Endothelial cell (in vitro differentiated cells): ENCODE measurements around the gene NRG2. TPM values are rescaled to one million over a fixed set of nuclear protein-coding genes. Genes with fewer than 3 reads are reported as not detected.

Experiments
- DNase-seq: peaks from one replicate; pipeline ENCODE4 v3.0.0; 2021; ENCODE audit warnings: low spot score
- H3K27ac Mint-ChIP-seq: one replicate; pipeline ENCODE4 v1.8.0; 2021; ENCODE audit warnings: mixed read lengths, inconsistent platforms; ENCODE audit not compliant: unreplicated experiment
- H3K27me3 Mint-ChIP-seq: one replicate; pipeline ENCODE4 v1.8.0; 2021; ENCODE audit warnings: mild to moderate bottlenecking, moderate library complexity, mixed read lengths, inconsistent platforms; ENCODE audit not compliant: unreplicated experiment
- H3K36me3 Mint-ChIP-seq: one replicate; pipeline ENCODE4 v1.8.0; 2021; ENCODE audit warnings: mild to moderate bottlenecking, low read depth, mixed read lengths, inconsistent platforms; ENCODE audit not compliant: unreplicated experiment
- H3K4me1 Mint-ChIP-seq: one replicate; pipeline ENCODE4 v1.8.0; 2021; ENCODE audit warnings: mild to moderate bottlenecking, mixed read lengths, inconsistent platforms; ENCODE audit not compliant: unreplicated experiment
- H3K4me3 Mint-ChIP-seq: one replicate; pipeline ENCODE4 v1.8.0; 2021; ENCODE audit warnings: mild to moderate bottlenecking, mixed read lengths, inconsistent platforms; ENCODE audit not compliant: unreplicated experiment
- H3K9me3 Mint-ChIP-seq: one replicate; pipeline ENCODE4 v1.8.0; 2021; ENCODE audit warnings: mixed read lengths, inconsistent platforms; ENCODE audit not compliant: unreplicated experiment
- total RNA-seq: library from RNA; stranded (reverse); fragmentation: NEBNext Ultra II Directional; extraction: Animal tissue kit (Norgen Biotek cat#: 25700); gene quantifications from one replicate; pipeline ENCODE4 v1.2.1, GENCODE V29; 2021; ENCODE audit not compliant: unreplicated experiment
- TF ChIP-seq, protein P1 (sequence below): fragments of 200-600 bp; sonication (generic); IDR thresholded peaks from one replicate; pipeline ENCODE4 v1.5.0; 2021; ENCODE audit warnings: antibody characterized with exemption; ENCODE audit not compliant: unreplicated experiment

Gene NRG2
- total RNA-seq, 1 donor from 2014 or later = not detected

DNA sequence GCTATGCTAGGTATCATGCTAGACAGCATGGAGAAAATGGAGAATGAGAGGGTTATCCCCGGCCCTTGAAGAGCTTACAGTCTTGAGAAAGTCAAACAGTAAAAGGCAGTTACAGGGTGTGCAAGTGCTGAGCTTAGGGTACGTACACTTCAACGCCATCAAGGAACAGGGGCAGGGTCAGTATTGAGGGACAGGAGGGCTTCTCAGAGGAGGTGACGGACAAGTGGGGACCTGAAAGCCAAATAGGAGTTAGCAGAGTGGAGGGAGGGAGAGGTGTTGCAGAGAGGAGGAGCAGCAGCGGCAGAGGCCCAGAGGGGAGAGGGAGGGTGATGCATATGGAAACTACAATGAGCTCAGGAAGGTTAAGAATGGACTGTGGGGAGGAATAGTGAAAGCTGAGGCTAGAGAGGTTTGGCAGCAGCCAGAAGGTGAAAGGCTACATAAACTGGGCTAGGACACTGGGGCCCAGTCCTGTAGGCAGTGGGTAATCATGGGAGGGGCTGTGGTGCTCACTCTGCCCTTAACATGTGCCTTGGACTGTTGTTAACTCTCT is 88.0 kb downstream of the NRG2 start:
- Mint-ChIP-seq H3K4me1 (no peaks in the 10 kb centered on the region), H3K4me3 (no peak overlapping the region)

DNA sequence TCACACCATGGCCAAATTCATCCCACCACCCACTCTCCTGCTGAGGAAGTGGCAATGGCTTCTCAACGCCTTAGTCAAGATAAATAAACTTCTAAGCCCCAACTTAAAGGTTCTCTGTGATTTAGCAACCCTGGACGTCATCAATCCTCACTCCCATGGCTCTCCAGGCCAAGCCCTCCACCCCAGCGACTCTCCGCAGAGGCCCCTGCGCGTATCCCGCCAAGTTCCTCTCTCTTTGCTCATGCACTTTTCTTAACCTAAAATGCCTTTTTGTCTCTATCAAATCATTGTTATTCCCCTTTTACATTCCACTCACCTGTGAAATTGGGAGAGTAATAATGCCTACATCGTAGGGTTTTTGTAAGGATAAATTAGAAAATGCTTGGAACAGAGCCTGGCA is 88.6 kb downstream of the NRG2 start:
- Mint-ChIP-seq H3K4me1 (no peaks in the 10 kb centered on the region), H3K27me3 (peaks cover 4% of the 10 kb centered on the region), H3K27ac (peak overlapping the region; percentile 34), H3K4me3 (no peak overlapping the region), H3K9me3 (no peaks in the 10 kb centered on the region), H3K36me3 (no peaks in the 10 kb centered on the region)
- TF ChIP-seq, protein P1, sequence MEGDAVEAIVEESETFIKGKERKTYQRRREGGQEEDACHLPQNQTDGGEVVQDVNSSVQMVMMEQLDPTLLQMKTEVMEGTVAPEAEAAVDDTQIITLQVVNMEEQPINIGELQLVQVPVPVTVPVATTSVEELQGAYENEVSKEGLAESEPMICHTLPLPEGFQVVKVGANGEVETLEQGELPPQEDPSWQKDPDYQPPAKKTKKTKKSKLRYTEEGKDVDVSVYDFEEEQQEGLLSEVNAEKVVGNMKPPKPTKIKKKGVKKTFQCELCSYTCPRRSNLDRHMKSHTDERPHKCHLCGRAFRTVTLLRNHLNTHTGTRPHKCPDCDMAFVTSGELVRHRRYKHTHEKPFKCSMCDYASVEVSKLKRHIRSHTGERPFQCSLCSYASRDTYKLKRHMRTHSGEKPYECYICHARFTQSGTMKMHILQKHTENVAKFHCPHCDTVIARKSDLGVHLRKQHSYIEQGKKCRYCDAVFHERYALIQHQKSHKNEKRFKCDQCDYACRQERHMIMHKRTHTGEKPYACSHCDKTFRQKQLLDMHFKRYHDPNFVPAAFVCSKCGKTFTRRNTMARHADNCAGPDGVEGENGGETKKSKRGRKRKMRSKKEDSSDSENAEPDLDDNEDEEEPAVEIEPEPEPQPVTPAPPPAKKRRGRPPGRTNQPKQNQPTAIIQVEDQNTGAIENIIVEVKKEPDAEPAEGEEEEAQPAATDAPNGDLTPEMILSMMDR = no peak
- DNase-seq = no peak

More for the DNA sequence above, 88.0 kb downstream of the NRG2 start:
- H3K36me3 Mint-ChIP-seq = no peaks in the 10 kb centered on the region
- no peaks in the 10 kb centered on the region for H3K9me3 Mint-ChIP-seq
- H3K27ac Mint-ChIP-seq = peak overlapping the region; percentile 58
- TF ChIP-seq, protein P1 = no peak
- no peak for DNase-seq
- peaks cover 4% of the 10 kb centered on the region for H3K27me3 Mint-ChIP-seq

DNA sequence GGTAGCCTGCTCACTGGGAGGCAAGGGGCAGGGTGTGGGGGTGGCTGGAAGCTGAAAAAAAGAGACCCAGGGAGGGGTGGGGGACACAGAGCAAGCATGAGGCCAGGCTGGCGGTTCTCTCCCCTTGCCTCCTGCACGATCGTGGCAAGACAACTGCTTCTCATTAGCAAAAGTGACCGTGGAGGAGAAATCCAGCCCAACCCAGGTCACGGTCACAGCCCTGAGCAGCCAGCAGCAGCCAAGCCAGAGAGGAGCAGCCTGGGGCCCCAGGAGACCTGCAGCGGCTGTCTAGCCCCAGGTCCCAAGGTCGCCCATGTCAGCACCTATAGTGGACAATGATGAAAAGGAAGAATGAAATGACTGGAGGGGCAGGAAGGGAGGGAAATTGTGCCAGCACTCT is 89.1 kb downstream of the NRG2 start:
- H3K27me3 Mint-ChIP-seq = peaks cover 4% of the 10 kb centered on the region

DNA sequence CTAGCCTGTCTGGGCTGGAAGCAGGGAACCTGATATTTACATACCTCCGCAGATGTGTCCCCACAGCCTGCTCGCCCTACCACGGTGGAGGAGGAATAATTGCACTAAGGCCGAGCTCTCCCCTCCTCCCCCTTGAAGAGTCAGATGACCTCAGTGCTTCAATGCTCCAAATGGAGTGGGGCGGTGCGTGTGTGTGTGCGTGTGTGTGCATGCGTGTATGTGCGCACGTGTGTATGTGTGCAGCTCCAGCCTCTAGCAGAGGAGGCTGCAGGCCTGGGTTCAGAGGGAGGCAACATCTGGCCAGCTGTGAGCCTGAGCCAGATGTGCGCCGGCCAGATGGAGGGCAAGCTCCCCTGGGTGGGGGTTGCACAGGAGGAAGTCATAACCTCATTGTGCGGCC is 90.5 kb downstream of the NRG2 start:
- H3K4me3 Mint-ChIP-seq = no peak overlapping the region
- H3K9me3 Mint-ChIP-seq = no peaks in the 10 kb centered on the region
- no peaks in the 10 kb centered on the region for H3K4me1 Mint-ChIP-seq
- no peak overlapping the region for H3K27ac Mint-ChIP-seq
- TF ChIP-seq, protein P1 = no peak
- H3K27me3 Mint-ChIP-seq = peaks cover 4% of the 10 kb centered on the region
- no peak for DNase-seq
- H3K36me3 Mint-ChIP-seq = no peaks in the 10 kb centered on the region

More for the DNA sequence above, 89.1 kb downstream of the NRG2 start:
- TF ChIP-seq, protein P1 = no peak
- H3K9me3 Mint-ChIP-seq = no peaks in the 10 kb centered on the region
- no peaks in the 10 kb centered on the region for H3K36me3 Mint-ChIP-seq
- no peak overlapping the region for H3K4me3 Mint-ChIP-seq
- H3K4me1 Mint-ChIP-seq = no peaks in the 10 kb centered on the region
- H3K27ac Mint-ChIP-seq = no peak overlapping the region
- DNase-seq = no peak

DNA sequence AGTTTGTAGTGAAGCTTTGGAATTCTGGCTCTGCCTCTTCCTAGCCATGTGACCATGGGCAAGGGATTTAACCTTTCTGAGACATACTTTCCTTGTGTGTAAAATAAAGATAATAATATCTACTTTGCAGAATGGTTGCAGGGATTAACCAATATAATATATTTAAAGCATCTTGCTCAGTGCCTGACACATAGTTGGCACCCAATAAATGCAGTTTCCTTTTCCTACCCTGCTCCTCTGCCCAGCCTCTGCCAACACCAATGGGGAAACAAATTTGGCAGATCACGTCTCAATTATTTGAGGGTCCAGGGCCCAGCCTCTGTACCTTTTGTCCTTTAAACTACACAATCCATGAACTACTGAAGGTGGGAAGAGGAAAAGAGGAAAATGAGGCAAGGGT is 91.1 kb downstream of the NRG2 start:
- no peak overlapping the region for H3K4me3 Mint-ChIP-seq
- H3K27me3 Mint-ChIP-seq = peaks cover 4% of the 10 kb centered on the region
- TF ChIP-seq, protein P1 = no peak
- no peak overlapping the region for H3K27ac Mint-ChIP-seq
- H3K4me1 Mint-ChIP-seq = no peaks in the 10 kb centered on the region
- H3K36me3 Mint-ChIP-seq = no peaks in the 10 kb centered on the region
- no peaks in the 10 kb centered on the region for H3K9me3 Mint-ChIP-seq
- no peak for DNase-seq
